HCT116 (cell line): ENCODE results near the gene ARHGAP28. TPM values are rescaled to one million over a fixed set of nuclear protein-coding genes. Genes with fewer than 3 reads are reported as not detected.

Experiments
- ATAC-seq: fragments of 200-7000 bp; cut with Tn5 transposase; 2 replicates; pipeline ENCODE4 v1.9.1; 2020; ENCODE audit warnings: mild to moderate bottlenecking, moderate library complexity
- BruUV-seq: library from RNA; stranded (reverse); fragments of 400-500 nt; replicated peaks from 2 replicates; lab custom pipeline; 2021; lab: Mats Ljungman, UMichigan
- CTCF ChIA-PET: fragments of 300-600 bp; sonication (Branson Sonifier 250); formaldehyde crosslinking; loops from one replicate; lab custom pipeline; 2021; ENCODE audit warnings: antibody characterized with exemption; lab: Charles Lee
- POLR2A ChIA-PET: fragments of 300-600, 350-600 bp; sonication (Branson Sonifier 250); formaldehyde crosslinking; loops from one replicate; lab custom pipeline; 2021; ENCODE audit warnings: antibody characterized with exemption; lab: Charles Lee
- RAD21 ChIA-PET, 2 experiments: fragments of 300-600 bp; sonication (Branson Sonifier 250); formaldehyde crosslinking; loops; one replicate each; lab custom pipeline; 2023; ENCODE audit warnings: low total read pairs in 2 of 2; ENCODE audit not compliant: uncharacterized antibody in 2 of 2, unreplicated experiment in 2 of 2, low non-redundant PET in 1 of 2; lab: Charles Lee
- DNase-seq: peaks from one replicate; pipeline ENCODE4 v3.0.0-alpha.2; 2010; ENCODE audit warnings: low read depth, low spot score
- H2AFZ ChIP-seq: fragments of 200-600 bp; shearing (Covaris generic), sonication (generic); 2 replicates; pipeline ENCODE4 v1.6.1; 2017; ENCODE audit warnings: low read depth, mixed run types, mixed read lengths, antibody characterized with exemption, low read length; ENCODE audit not compliant: poor library complexity, severe bottlenecking
- H3K27ac ChIP-seq: 2 replicates; pipeline ENCODE4 v1.5.1; 2012; ENCODE audit warnings: low read depth, low read length
- H3K27me3 ChIP-seq: fragments of 200-600 bp; sonication (generic); 2 replicates; pipeline ENCODE4 v1.6.1; 2016; ENCODE audit warnings: mixed run types, low read length, mixed read lengths; ENCODE audit not compliant: insufficient read depth
- H3K36me3 ChIP-seq, 2 experiments: fragments of 200-500 bp in 1 of 2; fragments of 200-600 bp in 1 of 2; sonication (Bioruptor generic) in 1 of 2; sonication (generic) in 1 of 2; 2 replicates each; pipeline versions ENCODE4 v1.5.1 to v1.6.1; 2014 to 2016; ENCODE audit warnings: low read length in 2 of 2, inconsistent platforms in 1 of 2, mixed read lengths in 1 of 2, mixed run types in 1 of 2; ENCODE audit not compliant: insufficient read depth in 2 of 2, control insufficient read depth in 1 of 2
- H3K4me1 ChIP-seq, 2 experiments: fragments of 200-600 bp in 1 of 2; sonication (generic) in 1 of 2; 2 replicates each; pipeline versions ENCODE4 v1.5.1 to v1.6.1; 2012 to 2017; ENCODE audit warnings: low read length in 2 of 2, inconsistent platforms in 1 of 2, mild to moderate bottlenecking in 1 of 2, mixed read lengths in 1 of 2, mixed run types in 1 of 2, moderate library complexity in 1 of 2; ENCODE audit not compliant: insufficient read depth in 2 of 2, control insufficient read depth in 1 of 2
- H3K4me2 ChIP-seq: fragments of 200-600 bp; sonication (generic); 2 replicates; pipeline ENCODE4 v1.6.1; 2017; ENCODE audit warnings: mixed run types, low read length, mixed read lengths
- H3K4me3 ChIP-seq, 2 experiments: fragments of 200-600 bp in 1 of 2; sonication (generic) in 1 of 2; replicated peaks in 1 of 2; 2 replicates each; pipeline ENCODE4 v1.5.1; 2011 to 2016; ENCODE audit warnings: low read length in 2 of 2, control low read depth in 1 of 2, low read depth in 1 of 2, mild to moderate bottlenecking in 1 of 2, mixed read lengths in 1 of 2, mixed run types in 1 of 2
- H3K79me2 ChIP-seq: fragments of 200-600 bp; sonication (generic); 2 replicates; pipeline ENCODE4 v1.6.1; 2017; ENCODE audit warnings: mild to moderate bottlenecking, mixed run types, low read length, moderate library complexity, mixed read lengths; ENCODE audit not compliant: insufficient read depth
- H3K9ac ChIP-seq: fragments of 200-600 bp; sonication (generic); 2 replicates; pipeline ENCODE4 v1.6.1; 2016; ENCODE audit warnings: low read length, mixed read lengths
- H3K9me2 ChIP-seq: fragments of 200-600 bp; sonication (generic), shearing (Covaris generic); 2 replicates; pipeline ENCODE4 v1.6.1; 2017; ENCODE audit warnings: mixed run types, mild to moderate bottlenecking, moderate library complexity; ENCODE audit not compliant: insufficient read depth
- H3K9me3 ChIP-seq, 2 experiments: fragments of 200-500 bp in 1 of 2; fragments of 200-600 bp in 1 of 2; sonication (Bioruptor generic) in 1 of 2; sonication (generic) in 1 of 2; 2 replicates each; pipeline ENCODE4 v1.6.1; 2014 to 2017; ENCODE audit warnings: low read length in 2 of 2, mixed read lengths in 2 of 2, inconsistent platforms in 1 of 2, low read depth in 1 of 2, mild to moderate bottlenecking in 1 of 2, mixed run types in 1 of 2, moderate library complexity in 1 of 2; ENCODE audit not compliant: control insufficient read depth in 1 of 2, insufficient read depth in 1 of 2
- H4K20me1 ChIP-seq: fragments of 200-600 bp; sonication (generic), shearing (Covaris generic); 2 replicates; pipeline ENCODE4 v1.6.1; 2017; ENCODE audit warnings: mixed run types, mild to moderate bottlenecking, moderate library complexity; ENCODE audit not compliant: insufficient read depth
- ELF1 ChIP-seq: IDR thresholded peaks from 2 replicates; pipeline ENCODE4 v1.6.1; 2012; ENCODE audit warnings: low read depth, borderline replicate concordance
- EZH2phosphoT487 ChIP-seq: fragments of 200-600 bp; IDR thresholded peaks from 2 replicates; pipeline ENCODE4 v1.6.1; 2018; ENCODE audit warnings: antibody characterized with exemption, borderline replicate concordance
- SRF ChIP-seq: IDR thresholded peaks from 2 replicates; pipeline ENCODE4 v1.6.1; 2012; ENCODE audit warnings: low read depth
- ZNF274 ChIP-seq: fragments of 200-500 bp; sonication (Bioruptor generic); IDR thresholded peaks from 2 replicates; pipeline ENCODE4 v1.6.1; 2014; ENCODE audit warnings: mild to moderate bottlenecking, low read depth, low read length, inconsistent platforms
- intact Hi-C: fragments of 100-400 bp; cut with micrococcal nuclease; formaldehyde crosslinking; loops from 2 replicates; pipeline ENCODE4 v1.10.0; 2022
- total RNA-seq: library from RNA; stranded (reverse); gene quantifications from one replicate; pipeline ENCODE4 v1.2.1, GENCODE V29; 2021; ENCODE audit not compliant: unreplicated experiment

The ARHGAP28 gene
- total RNA-seq, 1 experiment from 2014 or later = not detected

DNA sequence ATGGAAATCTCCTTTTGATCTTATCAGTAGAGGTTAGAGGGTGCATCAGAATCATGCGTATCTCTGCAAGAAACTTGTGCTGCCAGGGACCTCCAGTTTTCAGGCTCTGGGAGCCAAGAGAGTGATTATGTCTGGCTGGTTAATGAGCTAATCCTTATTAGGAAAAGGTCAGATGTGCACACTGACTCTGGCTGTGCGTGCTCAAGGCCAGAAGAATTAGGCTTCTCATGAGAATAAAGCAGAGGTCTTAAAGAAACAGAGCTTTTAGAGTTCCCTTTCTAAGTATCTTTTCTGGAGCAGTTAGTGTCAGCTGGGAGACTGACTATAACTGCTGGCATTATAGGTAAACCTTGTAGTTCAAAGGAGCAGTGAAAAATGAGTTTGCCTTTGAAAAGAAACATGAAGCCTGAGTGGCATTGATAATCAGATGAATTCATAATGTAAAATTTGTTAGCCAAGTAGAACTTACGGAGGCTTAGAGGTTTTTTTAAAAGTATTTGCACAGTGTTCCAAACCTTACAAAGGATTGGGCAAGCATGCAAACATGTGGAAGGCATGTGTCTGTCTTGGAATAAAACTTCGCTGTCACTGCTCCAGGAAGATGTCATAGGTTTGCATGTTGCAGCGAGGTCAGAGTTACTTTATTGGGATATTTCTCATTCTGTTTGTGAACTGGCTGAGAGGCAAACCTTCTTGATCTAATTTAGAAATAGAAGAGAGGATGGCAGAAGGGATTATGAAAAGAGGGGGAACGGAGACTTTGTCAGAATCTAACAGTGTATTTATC lies 151.7 kb downstream of the ARHGAP28 start:
- no TSS peak for BruUV-seq
- DNase-seq (no peak), ATAC-seq (no peak)
- Histone ChIP-seq H3K4me1 (no peaks in the 10 kb centered on the region), H3K27ac (no peak overlapping the region), H4K20me1 (no peaks in the 10 kb centered on the region), H3K4me3 (no peak overlapping the region), H3K9me2 (no peaks in the 10 kb centered on the region), H3K9ac (no peak overlapping the region), H3K36me3 (no peaks in the 10 kb centered on the region), H2AFZ (no peak overlapping the region), H3K9me3 (peaks cover 5 to 29% of the 10 kb centered on the region in 2 experiments; a peak in 2 of 4 replicates), H3K79me2 (no peaks in the 10 kb centered on the region), H3K4me2 (no peak overlapping the region), H3K27me3 (no peaks in the 10 kb centered on the region)
- TF ChIP-seq ELF1 = no peak
- CTCF ChIA-PET = no interaction called here
- intact Hi-C loops = loop anchor here (10.0 kb wide), 1 partner anchor 1006 kb away; no protein-coding TSS in a partner anchor
- POLR2A ChIA-PET = no interaction called here
- RAD21 ChIA-PET = no interaction called here

DNA sequence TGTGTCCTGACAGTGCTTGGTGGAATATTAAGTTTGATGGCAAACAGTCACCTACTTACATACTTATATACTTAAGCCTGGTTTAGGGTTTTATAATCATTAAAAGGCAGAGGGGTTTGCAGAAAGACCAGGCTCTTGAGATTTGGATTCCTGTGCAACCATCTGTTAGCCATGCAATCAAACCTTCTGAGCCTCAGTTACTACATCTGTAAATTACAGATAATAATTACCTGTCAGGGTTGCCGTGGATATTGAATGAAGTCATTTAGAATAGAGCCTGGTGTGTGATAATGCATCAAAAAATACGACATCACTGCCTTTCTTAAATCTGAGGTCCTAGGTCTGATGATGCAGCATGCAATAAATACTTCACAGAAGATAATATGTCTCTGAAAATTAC lies 152.9 kb downstream of the ARHGAP28 start:
- H4K20me1 ChIP-seq = no peaks in the 10 kb centered on the region
- no peaks in the 10 kb centered on the region for H3K36me3 ChIP-seq
- no peak for ATAC-seq
- no peaks in the 10 kb centered on the region for H3K79me2 ChIP-seq
- H2AFZ ChIP-seq = no peak overlapping the region
- H3K4me3 ChIP-seq = no peak overlapping the region
- ChIA-PET POLR2A (no interaction called here), CTCF (no interaction called here), RAD21 (no interaction called here)
- H3K27me3 ChIP-seq = no peaks in the 10 kb centered on the region
- no peak overlapping the region for H3K9ac ChIP-seq
- no peaks in the 10 kb centered on the region for H3K9me2 ChIP-seq
- no peak overlapping the region for H3K4me2 ChIP-seq
- DNase-seq = no peak
- BruUV-seq = no TSS peak
- intact Hi-C loops = loop anchor here (10.0 kb wide), 1 partner anchor 1008 kb away; no protein-coding TSS in a partner anchor
- no peaks in the 10 kb centered on the region for H3K4me1 ChIP-seq
- H3K9me3 ChIP-seq = peaks cover 0 to 32% of the 10 kb centered on the region in 2 experiments; a peak in 2 of 4 replicates
- no peak overlapping the region for H3K27ac ChIP-seq
- TF ChIP-seq EZH2phosphoT487 (no peak), ZNF274 (no peak), SRF (no peak)
